ENCODE measurements around the gene GNRH2.

- no peak for TF ChIP-seq POLR2A (IDR thresholded peaks at IDR 0.05)
- TF ChIP-seq CTCF (IDR thresholded peaks at IDR 0.05) = no peak
Measured at GRCh38 chr20:3067139-3068014, 24.0 kb downstream of the GNRH2 start.

All from testis (tissue), 2 donors.